Hypothalamus (tissue), 51 donors: Measurements from ENCODE around the gene RHEB.

Source experiments
- DNase-seq, 51 donors: peaks; one replicate each; lab custom pipeline; 2025; lab: John Stamatoyannopoulos, UW

RHEB gene, protein sequence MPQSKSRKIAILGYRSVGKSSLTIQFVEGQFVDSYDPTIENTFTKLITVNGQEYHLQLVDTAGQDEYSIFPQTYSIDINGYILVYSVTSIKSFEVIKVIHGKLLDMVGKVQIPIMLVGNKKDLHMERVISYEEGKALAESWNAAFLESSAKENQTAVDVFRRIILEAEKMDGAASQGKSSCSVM

DNA sequence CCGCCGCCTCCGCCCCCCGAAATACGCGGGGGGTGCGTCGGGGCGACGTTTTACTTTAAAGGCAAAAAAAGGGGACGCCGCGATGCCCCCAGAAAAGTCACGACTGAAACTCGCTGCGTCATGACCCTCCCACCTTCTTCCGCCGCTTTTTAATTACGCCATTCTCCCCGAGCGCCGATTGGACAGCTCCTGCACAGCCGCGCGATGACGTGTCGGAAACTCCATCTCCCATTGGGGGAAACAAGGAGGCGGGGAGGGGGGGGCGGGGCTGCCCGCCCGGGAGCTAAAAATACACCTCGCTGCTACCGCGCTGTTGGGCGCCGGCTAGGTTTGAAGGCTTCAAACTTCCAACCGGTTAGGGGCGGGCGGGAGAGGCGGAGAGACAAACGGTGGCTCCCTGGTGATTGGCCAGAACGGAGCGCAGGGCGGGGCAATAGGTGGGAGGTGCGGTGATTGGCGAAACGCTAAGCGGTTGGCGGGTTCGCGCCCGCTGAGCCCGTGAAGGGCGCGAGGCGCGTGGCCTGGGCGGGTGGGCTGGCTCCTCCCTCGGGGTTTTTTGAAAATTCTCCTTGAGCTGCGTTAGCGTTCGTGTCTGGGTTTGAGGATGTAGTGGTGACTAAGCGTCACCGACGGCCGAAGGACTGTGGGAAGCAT lies at the start of gene RHEB:
Gene RHEB, minus strand, starts transcription at position 131 of the 654 bp plus-strand sequence. CDS start 384 bp downstream, outside the sequence.
- DNase-seq = peak; percentile 61 to 98 (median 96)

DNA sequence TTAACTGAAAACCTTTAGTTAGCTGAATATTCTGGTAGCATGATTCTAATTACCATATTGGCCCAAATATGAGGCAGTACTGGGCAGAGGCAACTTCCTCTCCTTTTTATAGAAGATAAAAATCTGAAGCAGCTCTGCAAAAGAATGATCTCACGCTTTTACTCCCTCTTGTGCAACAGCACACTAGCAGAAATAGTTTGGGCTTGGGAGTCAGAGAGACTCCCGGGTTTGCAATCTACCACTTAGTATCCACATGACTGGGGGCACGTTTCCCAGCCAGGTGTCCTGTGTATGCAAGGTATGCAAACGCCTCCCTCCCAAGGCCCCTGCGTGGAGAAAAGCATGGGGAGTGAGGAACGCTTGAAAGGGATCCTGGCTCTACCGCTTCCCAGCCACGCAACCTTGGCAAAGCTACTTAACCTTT lies 47.2 kb upstream of the RHEB start:
- DNase-seq = no peak

DNA sequence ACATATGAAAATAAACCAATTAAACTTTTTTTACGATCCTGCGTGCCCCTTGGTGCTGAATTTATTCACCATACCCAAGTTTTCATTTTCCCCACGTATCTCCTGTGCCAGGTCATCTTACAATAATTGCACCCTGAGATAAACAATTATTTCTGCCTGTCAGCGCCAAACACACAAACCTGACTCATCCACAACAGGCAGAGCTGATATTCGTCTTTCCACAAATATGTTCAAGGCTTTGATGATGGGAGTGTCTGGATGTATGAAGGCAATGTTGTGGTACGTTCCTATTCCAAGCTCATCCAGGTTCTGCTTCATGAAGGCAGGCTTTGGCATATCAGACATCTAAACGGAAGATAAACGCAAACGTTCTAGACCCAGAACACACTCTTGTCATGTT lies 45.8 kb upstream of the RHEB start:
- DNase-seq = no peak

DNA sequence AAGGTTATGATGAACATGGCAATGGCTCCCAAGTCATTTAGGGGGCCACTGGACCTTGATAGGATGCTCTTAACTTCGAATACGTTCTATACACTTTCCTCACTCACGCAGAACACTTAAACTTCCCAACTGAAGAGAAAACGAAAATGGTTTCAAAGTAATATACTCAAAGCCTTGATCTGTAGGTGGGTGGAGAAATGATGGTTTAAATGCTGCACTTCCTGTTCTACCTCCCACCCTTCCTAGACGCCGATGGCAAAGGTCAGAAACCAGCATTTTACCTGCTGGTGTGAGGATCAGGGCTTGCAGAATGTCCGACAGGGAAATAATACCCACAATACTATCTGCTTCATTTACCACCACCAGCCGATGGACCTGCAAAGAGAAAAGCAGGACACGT lies 40.5 kb upstream of the RHEB start:
- DNase-seq = no peak

DNA sequence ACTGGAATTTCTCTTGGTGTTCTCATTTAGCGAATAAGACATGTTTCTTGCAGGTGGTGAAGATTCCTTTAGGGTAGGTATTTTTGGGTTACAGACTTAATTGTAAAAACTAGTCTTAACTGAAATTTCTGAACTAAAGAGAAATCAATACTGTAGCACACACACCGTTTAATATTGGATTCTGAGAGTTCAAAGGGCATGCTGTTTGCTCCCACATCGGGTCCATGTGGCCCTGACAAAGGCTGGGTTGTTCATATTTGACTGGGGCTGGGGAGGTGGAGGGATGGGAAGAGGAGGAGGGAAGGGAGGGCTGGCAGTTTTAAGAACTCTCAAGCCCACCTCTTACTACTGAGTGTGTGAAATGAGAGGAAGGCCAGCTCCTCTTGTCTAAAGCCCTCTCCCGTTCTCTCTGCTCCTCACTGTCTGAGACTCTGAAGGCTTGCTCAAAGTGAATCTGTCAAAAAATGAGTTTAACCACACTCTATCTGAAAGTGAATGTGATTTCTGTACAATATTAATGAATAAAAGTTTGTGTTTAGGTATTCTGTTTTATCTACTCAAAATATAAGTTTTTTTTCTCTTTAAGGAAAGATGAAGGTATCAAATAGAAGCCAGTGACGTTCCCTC lies 40.0 kb upstream of the RHEB start:
- no peak for DNase-seq

DNA sequence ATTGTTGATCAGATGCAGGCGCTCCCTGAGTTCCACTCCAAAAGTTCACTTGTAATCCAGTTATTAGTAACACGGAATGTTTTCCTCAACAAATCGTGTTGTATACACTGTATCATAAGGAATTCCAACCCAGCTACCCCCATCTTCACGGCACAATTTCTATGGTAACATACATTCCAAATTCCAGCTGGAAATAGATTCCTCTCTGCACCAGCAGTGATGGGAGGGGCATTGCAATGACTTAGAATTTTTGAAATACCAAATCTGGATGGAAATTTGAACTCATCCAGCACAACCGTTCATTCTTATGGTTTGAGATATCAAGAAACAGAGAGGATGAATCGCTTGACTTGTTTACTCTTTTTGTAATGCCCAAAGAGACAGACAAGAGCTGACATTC lies 38.9 kb upstream of the RHEB start:
- DNase-seq = no peak

DNA sequence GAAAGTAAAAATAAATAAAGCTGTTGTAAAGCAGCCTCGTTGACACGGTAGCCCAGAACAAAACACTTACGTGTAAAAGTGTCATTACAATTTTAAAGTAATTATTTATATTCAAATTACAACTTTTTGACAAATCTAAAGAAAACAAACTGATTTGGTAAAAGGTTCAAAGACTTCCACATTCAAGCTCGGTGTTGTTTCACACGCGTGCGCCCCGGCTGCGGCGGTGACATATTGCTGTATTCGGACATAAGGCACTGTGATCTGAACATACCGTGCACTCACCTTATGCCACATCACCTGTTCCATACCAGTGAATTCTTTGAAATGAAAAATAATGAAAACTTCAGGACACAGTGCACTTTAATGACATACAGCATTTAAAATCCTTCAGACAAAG lies 36.9 kb upstream of the RHEB start:
- DNase-seq = no peak

DNA sequence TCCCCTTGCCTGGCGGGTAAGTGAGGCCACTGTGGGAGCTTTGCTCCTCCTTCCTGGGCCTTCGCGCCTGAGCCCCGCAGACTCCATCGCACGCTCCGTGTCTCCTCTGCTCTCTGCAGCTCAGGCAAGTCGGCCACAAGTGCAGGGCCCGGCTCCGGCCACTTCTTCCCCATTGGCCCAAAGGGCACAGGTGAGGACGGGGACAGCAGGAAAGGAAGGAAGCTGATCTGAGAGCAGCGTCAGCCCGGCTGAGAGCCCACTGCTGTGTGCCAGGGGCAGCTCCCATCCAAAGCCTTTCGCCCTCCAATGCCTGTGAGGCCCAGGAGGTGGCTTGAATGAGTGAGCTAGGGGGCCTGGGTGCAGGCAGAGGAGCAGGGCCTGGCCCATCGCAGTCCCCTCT lies 33.7 kb upstream of the RHEB start:
- DNase-seq = no peak

DNA sequence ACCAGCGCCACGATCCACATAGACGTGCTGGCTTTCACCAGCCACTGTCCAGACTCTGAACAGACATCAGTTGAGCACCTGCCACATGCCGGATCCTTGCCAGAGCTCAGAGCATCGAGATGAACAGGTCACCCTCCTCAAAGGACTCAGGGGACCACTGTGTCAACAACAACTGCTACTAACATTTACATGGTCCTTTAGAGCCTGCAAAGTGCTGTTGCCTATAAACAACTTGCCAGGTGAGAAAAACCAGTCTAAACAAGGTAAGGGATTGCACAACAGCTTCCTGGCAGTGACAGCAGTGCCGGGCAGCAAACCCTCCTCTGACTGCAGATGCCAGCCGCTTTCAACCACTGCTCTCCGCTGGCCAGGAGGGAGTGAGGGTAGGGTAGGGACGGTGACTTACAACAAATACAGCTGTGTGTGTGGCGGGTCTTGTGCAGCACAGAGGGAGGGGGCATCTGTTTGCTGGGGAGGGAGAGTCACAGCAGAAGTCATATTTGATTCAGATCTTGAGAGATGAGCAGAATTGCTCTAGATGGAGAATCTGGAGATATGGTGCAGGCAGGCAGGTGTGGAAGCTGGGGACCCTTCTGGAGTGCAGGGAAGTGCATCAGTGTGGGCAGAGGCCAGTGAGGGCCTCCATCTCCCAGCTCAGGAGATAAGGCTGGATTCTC lies 32.8 kb upstream of the RHEB start:
- DNase-seq = peak in 10 of 51 donors; percentile 6 to 47 (median 22)

DNA sequence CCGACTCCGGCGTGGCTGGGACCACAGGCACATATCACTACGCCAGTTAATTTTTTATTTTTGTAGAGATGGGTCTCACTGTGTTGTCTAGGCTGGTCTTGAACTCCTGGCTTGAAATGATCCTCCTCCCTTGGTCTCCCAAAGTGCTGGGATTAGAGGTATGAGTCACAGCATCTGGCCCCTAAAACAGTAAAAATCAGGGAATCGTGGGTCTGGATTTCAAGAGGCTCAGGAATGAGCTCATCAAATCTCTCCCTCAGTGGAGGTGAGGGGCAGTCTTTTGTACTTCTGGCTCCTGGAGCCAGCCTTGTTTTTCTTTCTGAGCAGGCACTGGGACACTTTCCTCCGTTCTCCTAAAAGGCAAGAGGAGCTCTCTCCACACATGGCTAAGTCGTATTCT lies 32.1 kb upstream of the RHEB start:
- DNase-seq = no peak

DNA sequence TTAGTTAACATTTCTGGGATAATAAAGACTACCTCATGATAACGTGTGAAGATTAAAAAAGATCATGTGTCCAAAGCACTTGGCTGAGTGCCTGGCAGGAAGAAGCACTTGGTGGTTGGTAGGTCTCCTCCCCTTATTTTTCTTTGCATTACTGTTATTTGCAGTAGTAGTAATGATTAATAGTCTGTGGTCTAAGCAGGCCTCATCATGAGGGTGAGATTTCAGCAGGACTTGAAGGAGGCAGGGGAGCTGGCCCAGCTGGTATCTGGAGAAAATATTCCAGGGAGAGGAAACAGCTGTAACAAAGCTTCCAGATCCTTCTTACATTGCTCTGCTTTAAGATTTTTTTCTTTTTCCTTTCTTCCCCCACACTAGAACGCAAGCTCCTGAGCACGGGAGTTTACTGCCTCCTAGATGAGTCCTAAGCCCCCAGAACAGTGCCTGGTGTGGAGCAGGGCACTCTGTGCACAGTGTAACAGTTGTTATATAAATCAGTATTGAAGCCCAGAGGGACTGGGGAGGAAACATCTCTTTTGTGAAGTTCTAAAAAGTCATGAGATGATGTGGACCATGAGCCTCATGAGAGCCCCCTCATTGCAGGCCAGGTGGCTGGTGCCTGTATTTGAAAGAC lies 31.1 kb upstream of the RHEB start:
- no peak for DNase-seq

DNA sequence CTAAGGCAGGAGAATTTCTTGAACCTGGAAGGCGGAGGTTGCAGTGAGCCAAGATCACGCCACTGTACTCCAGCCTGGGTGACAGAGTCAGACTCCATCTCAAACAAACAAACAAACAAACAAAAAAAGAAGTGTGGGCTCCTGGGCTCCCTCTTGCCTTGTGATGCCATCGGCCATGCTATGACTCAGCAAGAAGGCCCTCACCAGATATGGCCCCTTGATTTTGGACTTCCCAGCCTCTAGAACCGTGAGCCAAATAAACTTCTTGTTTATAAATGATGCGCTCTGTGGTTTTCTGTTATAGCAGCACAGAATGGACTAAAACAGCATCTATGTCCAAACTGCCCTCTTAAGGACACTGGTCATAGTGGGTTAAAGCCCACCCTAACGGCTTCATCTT lies 29.9 kb upstream of the RHEB start:
- no peak for DNase-seq

DNA sequence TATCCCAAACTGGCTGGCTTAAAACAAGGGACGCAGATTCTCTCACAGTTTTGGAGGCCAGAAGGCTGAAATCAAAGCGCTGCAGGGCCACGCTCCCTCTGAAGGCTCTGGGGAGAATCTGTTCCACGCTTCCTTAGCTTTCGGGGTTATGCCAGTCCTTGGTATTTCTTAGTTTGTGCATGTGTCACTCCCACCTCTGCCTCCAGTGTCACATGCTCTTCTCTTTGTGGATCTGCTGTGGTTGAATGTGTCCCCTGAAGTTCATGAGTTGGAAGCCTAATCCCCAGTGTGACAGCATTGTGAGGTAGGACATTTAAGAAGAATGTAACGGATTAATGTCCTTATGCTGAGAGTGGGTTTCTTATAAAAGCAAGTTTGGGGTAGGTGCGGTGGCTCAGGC lies 29.4 kb upstream of the RHEB start:
- DNase-seq = no peak

DNA sequence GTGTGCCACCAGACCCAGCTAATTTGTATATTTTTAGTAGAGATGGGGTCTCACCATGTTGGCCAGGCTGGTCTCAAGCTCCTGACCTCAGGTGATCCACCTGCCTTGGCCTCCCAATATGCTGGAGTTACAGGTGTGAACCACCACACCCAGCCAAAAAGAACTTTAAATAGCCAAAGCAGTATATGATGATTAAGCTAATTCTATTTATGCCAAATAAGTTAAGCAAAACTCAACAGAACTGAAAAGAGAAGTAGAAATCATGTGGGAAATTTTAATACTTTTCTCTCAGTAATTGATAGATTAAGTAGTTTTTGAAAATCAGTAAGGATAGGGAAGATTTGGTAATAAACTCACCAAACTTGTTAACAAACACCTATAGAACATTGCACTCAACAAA lies 24.5 kb upstream of the RHEB start:
- DNase-seq = no peak

DNA sequence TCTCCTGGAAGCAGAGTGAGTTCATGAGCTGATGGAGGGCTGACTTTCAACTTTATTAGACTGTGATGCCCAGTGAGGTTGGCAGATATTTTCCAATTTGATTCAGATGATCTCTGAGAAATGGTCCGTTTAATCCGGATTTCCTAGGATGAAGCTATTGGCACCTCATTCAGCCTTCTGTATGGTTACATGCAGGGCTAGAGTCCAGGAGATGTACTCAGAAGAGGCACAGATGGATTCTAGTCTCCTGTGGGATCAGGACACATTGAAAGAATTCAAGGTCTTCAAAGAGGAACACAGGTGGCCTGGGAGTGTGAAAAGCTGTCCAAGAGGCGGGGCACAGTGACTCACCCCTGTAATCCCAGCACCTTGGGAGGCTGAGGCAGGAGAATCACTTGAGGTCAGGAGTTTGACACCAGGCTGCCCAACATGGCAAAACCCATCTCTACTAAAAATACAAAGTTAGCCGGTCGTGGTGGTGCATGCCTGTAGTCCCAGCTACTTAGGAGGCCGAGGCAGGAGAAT lies 23.0 kb upstream of the RHEB start:
- DNase-seq = no peak

DNA sequence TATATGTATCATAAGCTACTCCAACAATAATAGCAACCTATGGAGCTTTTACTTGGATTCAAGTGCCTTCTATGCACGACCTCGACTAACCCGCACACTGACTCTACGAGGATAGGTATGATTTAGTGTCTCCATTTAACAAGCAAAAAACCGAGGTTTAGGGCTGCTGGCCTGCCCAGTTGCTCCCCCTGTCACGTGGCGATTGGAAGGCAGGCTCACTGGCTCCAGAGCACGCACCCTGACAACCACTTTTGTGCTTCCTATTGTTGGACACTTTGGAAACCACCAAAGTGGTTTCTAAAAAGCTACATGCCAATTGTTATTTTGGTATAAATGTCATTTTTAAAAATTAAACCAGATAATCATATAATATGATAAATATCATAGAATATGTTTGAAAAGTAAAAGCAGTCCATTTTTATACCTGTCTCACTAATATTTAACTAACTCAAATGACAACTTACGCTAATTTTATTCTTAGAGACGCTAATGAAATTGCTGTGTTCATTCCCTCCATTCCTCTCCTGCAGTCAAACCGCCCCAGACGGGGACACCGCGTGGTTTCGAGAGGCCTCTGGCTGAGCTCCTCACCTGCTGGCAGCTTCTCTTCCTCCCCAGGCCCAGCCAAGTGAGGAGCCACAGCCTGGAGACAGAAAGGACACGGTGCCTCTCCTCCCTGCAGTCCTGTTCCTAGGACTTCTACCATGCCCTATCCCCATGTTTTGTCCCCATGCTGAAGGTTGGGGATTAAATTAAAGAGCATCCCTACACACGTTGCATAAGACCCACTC lies 22.2 kb upstream of the RHEB start:
- DNase-seq = no peak

DNA sequence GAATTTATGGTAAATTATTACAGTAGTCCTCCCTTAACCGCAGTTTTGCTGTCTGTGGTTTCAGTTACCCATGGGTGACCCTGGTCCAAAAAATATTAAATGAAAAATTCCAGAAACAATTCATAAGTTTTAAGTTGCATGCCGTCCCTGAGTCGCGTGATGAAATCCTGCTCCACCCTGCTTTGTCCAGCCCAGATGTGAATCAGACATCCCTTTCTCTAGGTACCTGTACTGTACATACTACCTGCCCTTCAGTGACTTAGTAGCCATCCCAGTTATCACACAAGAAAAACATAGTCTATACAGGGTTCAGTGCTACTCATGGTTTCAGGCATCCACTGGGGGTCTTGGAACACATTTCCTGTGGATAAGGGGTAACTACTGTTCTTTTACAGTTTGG lies 20.5 kb upstream of the RHEB start:
- no peak for DNase-seq

DNA sequence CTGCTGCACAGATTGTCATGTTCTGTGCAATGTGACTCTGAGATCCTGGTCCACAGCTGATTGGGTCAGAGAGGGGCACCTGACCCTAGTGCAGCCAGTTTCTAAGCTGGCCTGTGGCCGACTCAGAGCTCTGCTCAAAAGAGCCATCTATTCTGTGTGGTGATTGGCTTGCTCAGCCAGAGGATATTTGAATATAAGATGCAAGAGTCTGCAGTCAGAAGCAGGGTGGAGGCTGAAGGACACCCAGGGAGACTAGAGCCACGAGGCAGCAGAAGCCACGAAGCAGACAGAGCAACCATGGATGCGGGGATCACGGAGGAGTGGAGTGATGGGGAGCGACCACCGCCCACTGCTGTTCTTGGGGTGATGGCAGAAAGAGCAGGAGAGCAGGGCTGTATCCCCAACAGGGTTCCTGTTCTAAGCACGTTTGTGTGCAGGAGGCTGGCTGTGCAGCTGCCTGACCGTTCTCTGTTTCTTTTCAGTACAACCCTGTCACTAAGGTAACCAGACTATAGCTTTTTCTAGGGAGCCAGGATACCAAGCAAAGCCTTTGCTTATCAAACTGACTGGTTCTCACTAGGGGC lies 19.5 kb upstream of the RHEB start:
- DNase-seq = peak in 41 of 51 donors; percentile 14 to 80 (median 46)

DNA sequence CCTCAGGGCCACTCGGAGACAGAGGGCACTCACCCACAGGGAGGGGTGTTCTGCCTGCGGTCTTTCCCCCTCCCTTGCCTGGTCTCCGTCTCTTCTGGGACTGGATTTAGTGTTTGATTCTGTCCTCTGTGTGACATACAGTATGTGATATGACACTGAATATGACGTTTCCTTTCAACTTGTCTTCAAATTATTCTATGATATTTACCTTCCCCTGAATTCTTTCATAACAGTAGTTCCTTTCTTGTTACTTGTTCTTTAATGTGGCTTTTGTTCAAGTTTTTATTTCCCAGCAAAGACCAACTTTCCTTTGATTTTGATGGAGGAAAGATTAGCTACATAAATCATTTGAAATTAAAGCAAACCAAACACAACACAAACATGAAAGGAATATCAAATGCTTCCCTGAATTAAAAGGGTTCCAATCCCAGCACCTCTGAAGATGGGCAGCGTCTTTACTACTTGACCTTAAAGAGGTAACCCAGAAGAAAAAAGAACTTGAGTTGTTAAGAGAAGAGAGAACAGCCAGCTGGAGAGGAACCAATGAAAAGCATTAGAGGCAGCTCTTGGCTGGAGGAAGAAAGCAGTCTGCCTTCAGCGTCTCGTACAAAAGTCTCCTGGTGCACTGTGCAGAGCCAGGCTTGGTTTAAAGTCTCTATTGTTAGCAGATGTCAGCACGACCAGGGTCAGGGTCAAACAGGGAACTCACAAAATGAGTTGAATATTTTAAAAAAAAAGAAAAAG lies 18.3 kb upstream of the RHEB start:
- DNase-seq = peak in 20 of 51 donors; percentile 5 to 68 (median 40)
